HFFc6 (cell line): ENCODE results near the gene RNF128. TPM values are rescaled to one million over a fixed set of nuclear protein-coding genes. Genes with fewer than 3 reads are reported as not detected.

Experiments
- DNase-seq: peaks from one replicate; pipeline ENCODE4 v3.0.0-alpha.2; 2018
- H3K27ac Mint-ChIP-seq: 2 replicates; pipeline ENCODE4 v1.8.0; 2020; ENCODE audit warnings: mild to moderate bottlenecking, mixed read lengths
- H3K27me3 Mint-ChIP-seq: 2 replicates; pipeline ENCODE4 v1.8.0; 2021; ENCODE audit warnings: mild to moderate bottlenecking, moderate library complexity, mixed read lengths; ENCODE audit not compliant: insufficient read depth
- H3K36me3 Mint-ChIP-seq: 2 replicates; pipeline ENCODE4 v1.8.0; 2021; ENCODE audit warnings: low read depth, mixed read lengths
- H3K4me1 Mint-ChIP-seq: 2 replicates; pipeline ENCODE4 v1.8.0; 2020; ENCODE audit warnings: low read depth, mixed read lengths
- H3K4me3 Mint-ChIP-seq: 2 replicates; pipeline ENCODE4 v1.8.0; 2020; ENCODE audit warnings: mild to moderate bottlenecking, moderate library complexity, mixed read lengths
- H3K9me3 Mint-ChIP-seq: 2 replicates; pipeline ENCODE4 v1.8.0; 2020; ENCODE audit warnings: mild to moderate bottlenecking, mixed read lengths
- long read RNA-seq: library from polyadenylated mRNA; unstranded; transcript quantifications from one replicate; pipeline ENCODE4 v2.0.0, GENCODE V29; 2019
- total RNA-seq, 6 experiments: library from RNA; stranded (reverse); fragmentation: NEBNext Ultra II Directional; extraction: Animal tissue kit (Norgen Biotek cat#: 25700); gene quantifications; 2 replicates in 1 of 6; 3 replicates in 5 of 6; pipeline ENCODE4 v1.2.3, GENCODE V29; 2021
- TF ChIP-seq, protein P1 (sequence below): fragments of 200-600 bp; sonication (generic); IDR thresholded peaks from 2 replicates; pipeline ENCODE4 v1.5.0; 2021; ENCODE audit warnings: antibody characterized with exemption, mild to moderate bottlenecking

RNF128 gene, protein sequence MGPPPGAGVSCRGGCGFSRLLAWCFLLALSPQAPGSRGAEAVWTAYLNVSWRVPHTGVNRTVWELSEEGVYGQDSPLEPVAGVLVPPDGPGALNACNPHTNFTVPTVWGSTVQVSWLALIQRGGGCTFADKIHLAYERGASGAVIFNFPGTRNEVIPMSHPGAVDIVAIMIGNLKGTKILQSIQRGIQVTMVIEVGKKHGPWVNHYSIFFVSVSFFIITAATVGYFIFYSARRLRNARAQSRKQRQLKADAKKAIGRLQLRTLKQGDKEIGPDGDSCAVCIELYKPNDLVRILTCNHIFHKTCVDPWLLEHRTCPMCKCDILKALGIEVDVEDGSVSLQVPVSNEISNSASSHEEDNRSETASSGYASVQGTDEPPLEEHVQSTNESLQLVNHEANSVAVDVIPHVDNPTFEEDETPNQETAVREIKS
- total RNA-seq, result under 1 TPM in 4 of 6 experiments, not detected in 2; 0.07 to 0.14 (median 0.07) TPM
- long read RNA-seq, result 0 reads

DNA sequence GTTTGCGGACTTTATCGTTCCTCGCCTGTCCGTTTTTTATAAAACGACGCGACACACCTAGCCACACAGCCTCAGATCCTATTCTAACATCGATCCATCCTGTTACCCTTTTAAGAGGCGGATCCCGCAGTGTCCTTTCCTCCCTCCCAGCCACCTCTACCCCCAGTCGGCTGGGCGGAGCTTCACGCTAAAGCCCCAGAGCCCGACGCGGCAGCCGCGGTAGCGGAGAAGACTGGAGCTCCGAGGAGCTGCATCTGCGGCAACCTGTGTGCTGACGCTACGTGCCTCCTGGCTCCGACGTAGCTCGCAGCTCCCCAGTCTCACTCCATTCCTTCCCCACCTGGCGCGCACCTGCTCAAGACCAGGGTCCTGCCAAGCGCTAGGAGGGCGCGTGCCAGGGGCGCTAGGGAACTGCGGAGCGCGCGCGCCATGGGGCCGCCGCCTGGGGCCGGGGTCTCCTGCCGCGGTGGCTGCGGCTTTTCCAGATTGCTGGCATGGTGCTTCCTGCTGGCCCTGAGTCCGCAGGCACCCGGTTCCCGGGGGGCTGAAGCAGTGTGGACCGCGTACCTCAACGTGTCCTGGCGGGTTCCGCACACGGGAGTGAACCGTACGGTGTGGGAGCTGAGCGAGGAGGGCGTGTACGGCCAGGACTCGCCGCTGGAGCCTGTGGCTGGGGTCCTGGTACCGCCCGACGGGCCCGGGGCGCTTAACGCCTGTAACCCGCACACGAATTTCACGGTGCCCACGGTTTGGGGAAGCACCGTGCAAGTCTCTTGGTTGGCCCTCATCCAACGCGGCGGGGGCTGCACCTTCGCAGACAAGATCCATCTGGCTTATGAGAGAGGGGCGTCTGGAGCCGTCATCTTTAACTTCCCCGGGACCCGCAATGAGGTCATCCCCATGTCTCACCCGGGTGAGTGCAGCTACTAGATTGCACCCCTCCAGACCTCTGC lies at the start of gene RNF128:
Gene RNF128, plus strand, starts transcription at position 217 of the 953 bp plus-strand sequence. Its CDS starts 213 bp downstream, at position 430.
- Mint-ChIP-seq H3K27me3 (peaks cover 4% of the 10 kb centered on the region), H3K36me3 (no peaks in the 10 kb centered on the region), H3K27ac (no peak within 1 kb of the TSS), H3K4me1 (no peaks in the 10 kb centered on the region; the same call in 1 of the 2 replicates), H3K4me3 (peak within 1 kb of the TSS; percentile 88), H3K9me3 (no peaks in the 10 kb centered on the region)
- TF ChIP-seq, protein P1, sequence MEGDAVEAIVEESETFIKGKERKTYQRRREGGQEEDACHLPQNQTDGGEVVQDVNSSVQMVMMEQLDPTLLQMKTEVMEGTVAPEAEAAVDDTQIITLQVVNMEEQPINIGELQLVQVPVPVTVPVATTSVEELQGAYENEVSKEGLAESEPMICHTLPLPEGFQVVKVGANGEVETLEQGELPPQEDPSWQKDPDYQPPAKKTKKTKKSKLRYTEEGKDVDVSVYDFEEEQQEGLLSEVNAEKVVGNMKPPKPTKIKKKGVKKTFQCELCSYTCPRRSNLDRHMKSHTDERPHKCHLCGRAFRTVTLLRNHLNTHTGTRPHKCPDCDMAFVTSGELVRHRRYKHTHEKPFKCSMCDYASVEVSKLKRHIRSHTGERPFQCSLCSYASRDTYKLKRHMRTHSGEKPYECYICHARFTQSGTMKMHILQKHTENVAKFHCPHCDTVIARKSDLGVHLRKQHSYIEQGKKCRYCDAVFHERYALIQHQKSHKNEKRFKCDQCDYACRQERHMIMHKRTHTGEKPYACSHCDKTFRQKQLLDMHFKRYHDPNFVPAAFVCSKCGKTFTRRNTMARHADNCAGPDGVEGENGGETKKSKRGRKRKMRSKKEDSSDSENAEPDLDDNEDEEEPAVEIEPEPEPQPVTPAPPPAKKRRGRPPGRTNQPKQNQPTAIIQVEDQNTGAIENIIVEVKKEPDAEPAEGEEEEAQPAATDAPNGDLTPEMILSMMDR, result no peak
- DNase-seq, result no peak

DNA sequence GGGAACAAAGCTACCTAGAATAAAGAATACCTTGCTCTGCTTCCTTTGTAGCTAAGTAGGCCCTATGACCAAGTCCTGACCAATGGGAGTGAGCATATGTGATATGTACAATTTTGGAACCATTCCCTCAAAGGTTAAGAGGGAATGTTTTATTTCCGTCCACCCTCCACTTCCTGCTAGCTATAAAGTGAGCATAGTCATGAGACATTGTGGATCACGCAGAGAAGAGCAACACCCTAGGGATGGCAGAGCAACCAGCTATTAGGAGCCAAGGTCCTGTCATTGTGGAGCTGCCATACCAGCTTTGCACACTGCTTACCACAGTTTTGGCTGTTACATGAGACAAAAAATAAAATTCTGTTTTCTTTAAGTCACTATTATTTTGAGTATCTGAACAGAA lies 45.8 kb upstream of the RNF128 start:
- DNase-seq, result no peak
- Mint-ChIP-seq H3K4me1 (no peaks in the 10 kb centered on the region), H3K9me3 (no peaks in the 10 kb centered on the region), H3K4me3 (no peak overlapping the region), H3K36me3 (no peaks in the 10 kb centered on the region), H3K27ac (no peak overlapping the region), H3K27me3 (no peaks in the 10 kb centered on the region)
- TF ChIP-seq, protein P1, result no peak

DNA sequence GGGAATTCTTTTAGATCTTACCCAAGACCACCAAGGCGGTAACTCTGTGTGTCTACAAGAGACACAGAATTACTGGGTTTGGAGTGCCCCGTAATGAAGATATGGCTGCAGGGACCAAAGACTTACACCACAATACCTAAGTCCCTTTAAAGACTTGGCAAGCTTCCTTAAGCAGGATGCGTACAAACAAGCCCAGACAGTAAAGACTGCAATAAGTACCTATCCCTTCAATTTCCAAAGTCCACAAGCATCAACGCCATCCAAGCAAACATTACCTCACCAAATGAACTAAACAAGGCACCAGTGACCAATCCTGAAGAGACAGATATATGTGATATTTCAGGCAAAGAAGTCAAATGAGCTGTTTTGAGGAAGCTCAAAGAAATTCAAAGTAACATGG lies 42.3 kb upstream of the RNF128 start:
- H3K4me3 Mint-ChIP-seq, result no peak overlapping the region
- H3K4me1 Mint-ChIP-seq, result no peaks in the 10 kb centered on the region
- H3K9me3 Mint-ChIP-seq, result no peaks in the 10 kb centered on the region
- DNase-seq, result no peak
- no peaks in the 10 kb centered on the region for H3K27me3 Mint-ChIP-seq
- TF ChIP-seq, protein P1, result no peak
- no peaks in the 10 kb centered on the region for H3K36me3 Mint-ChIP-seq
- no peak overlapping the region for H3K27ac Mint-ChIP-seq

DNA sequence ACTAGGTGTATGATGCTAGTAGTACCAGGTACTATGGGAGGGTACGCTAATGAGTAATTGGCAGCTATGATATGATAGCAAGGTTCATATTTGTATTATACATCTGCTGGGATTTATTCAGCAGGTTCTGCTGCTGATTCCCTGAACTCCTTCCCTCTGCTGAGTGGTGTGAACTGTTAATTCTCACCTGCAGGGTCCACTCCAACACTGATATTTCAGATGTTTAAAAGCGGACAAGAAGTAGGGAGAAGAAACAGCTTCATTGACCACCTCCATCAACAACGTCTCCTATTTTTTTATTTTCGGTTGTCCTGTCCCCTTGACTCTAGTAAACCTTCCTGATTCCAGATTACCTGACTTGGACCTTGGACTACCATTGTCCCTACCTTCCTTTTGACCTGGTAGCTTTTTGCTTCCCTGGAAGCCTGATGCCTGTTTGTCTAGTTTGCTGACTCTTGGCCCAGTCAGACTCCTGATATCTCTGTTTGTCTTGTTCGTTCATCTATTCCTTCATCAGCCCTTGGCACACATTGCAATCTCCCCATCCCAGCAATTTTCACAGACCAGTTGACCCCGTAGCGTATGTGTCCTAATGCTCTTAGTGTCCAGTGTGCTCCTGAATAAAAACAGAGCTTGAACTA lies 34.0 kb upstream of the RNF128 start:
- H3K4me3 Mint-ChIP-seq, result no peak overlapping the region
- TF ChIP-seq, protein P1, result no peak
- no peaks in the 10 kb centered on the region for H3K27me3 Mint-ChIP-seq
- no peaks in the 10 kb centered on the region for H3K9me3 Mint-ChIP-seq
- H3K36me3 Mint-ChIP-seq, result no peaks in the 10 kb centered on the region
- no peak overlapping the region for H3K27ac Mint-ChIP-seq
- DNase-seq, result no peak
- H3K4me1 Mint-ChIP-seq, result no peaks in the 10 kb centered on the region

DNA sequence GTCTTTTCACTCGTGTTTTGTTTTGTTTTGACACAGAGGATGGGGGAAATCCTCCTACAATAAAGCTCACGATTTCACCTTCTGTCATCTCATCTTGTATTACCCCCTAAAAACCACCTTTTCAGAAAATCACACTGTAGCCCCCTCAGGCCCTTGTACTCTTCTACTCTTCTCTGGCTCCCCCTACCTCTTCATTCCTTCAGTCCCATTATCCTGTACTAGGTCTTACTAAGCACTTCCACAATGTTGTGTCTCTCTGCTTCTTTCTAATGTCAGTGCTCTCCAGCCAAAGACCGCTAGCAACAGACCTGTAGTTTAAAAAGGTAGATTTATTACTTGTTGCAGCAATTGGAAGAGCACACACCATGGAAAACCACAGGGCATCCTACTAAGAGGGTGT lies 30.0 kb upstream of the RNF128 start:
- Mint-ChIP-seq H3K4me1 (peaks cover 18% of the 10 kb centered on the region), H3K27ac (no peak overlapping the region), H3K4me3 (no peak overlapping the region), H3K27me3 (no peaks in the 10 kb centered on the region), H3K9me3 (no peaks in the 10 kb centered on the region), H3K36me3 (no peaks in the 10 kb centered on the region)
- TF ChIP-seq, protein P1, result no peak
- no peak for DNase-seq
